Mucosa of rectum (tissue), 2 donors: ENCODE data around the gene TRIM75.
"Not testable (repeated sequence)": the region's sequence is repeated elsewhere in the genome, so short reads cannot be mapped to it uniquely, and the experiment has no call there.

ENCODE experiments used
- H3K27ac ChIP-seq, 2 donors: one replicate each; pipeline ENCODE4 v1.7.0; 2013; ENCODE audit warnings: inconsistent platforms in 2 of 2, low read depth in 2 of 2, low read length in 2 of 2
- H3K27me3 ChIP-seq, 2 donors: one replicate each; pipeline ENCODE4 v1.7.0; 2013; ENCODE audit warnings: low read length in 2 of 2; ENCODE audit not compliant: control insufficient read depth in 2 of 2, insufficient read depth in 2 of 2
- H3K36me3 ChIP-seq, 2 donors: one replicate each; pipeline ENCODE4 v1.7.0; 2013; ENCODE audit warnings: low read length in 2 of 2; ENCODE audit not compliant: control insufficient read depth in 2 of 2, insufficient read depth in 2 of 2
- H3K4me1 ChIP-seq, 2 donors: one replicate each; pipeline ENCODE4 v1.7.0; 2013; ENCODE audit warnings: low read length in 2 of 2, mild to moderate bottlenecking in 1 of 2; ENCODE audit not compliant: control insufficient read depth in 2 of 2, insufficient read depth in 2 of 2
- H3K4me3 ChIP-seq, 2 donors: one replicate each; pipeline ENCODE4 v1.7.0; 2013; ENCODE audit warnings: low read length in 2 of 2
- H3K9ac ChIP-seq, 2 donors: one replicate each; pipeline ENCODE4 v1.7.0; 2013; ENCODE audit warnings: low read length in 2 of 2, low read depth in 1 of 2, mild to moderate bottlenecking in 1 of 2
- H3K9me3 ChIP-seq, 2 donors: one replicate each; pipeline ENCODE4 v1.7.0; 2013; ENCODE audit warnings: low read length in 2 of 2; ENCODE audit not compliant: control insufficient read depth in 2 of 2
- donor health status: healthy.
- donor health status: Normal muscosa, but diverticular disease.

TRIM75 gene

DNA sequence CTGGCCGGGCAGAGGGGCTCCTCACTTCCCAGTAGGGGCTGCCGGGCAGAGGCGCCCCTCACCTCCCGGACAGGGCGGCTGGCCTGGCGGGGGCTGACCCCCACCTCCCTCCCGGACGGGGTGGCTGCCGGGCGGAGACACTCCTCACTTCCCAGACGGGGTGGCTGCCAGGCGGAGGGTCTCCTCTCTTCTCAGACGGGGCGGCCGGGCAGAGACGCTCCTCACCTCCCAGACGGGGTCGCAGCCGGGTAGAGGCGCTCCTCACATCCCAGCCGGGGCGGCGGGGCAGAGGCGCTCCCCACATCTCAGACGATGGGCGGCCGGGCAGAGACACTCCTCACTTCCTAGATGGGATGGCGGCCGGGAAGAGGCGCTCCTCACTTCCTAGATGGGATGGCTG is 33.7 kb upstream of the TRIM75 start:
- not testable (repeated sequence) for H3K4me3 ChIP-seq, H3K27ac ChIP-seq, H3K9ac ChIP-seq, H3K4me1 ChIP-seq, H3K27me3 ChIP-seq, H3K9me3 ChIP-seq, H3K36me3 ChIP-seq

DNA sequence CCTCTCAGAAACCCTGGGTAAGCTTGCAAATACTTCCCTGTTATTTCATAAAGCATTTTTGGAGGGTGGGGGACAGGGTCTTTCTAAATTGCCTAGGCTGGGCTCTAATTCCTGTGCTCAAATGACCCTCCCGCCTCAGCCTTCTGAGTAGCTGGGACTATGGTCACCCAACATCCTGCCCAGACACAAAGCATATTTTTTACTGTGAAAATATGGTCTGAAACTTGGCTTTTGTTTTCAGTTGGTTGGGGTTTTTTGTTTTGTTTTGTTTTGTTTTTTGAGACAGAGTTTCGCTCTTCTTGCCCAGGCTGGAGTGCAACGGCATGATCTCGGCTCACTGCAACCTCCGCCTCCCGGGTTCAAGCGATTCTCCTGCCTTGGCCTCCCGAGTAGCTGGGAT is 27.9 kb upstream of the TRIM75 start:
- not testable (repeated sequence) for H3K4me1 ChIP-seq, H3K36me3 ChIP-seq, H3K9ac ChIP-seq, H3K4me3 ChIP-seq, H3K27ac ChIP-seq, H3K9me3 ChIP-seq, H3K27me3 ChIP-seq

DNA sequence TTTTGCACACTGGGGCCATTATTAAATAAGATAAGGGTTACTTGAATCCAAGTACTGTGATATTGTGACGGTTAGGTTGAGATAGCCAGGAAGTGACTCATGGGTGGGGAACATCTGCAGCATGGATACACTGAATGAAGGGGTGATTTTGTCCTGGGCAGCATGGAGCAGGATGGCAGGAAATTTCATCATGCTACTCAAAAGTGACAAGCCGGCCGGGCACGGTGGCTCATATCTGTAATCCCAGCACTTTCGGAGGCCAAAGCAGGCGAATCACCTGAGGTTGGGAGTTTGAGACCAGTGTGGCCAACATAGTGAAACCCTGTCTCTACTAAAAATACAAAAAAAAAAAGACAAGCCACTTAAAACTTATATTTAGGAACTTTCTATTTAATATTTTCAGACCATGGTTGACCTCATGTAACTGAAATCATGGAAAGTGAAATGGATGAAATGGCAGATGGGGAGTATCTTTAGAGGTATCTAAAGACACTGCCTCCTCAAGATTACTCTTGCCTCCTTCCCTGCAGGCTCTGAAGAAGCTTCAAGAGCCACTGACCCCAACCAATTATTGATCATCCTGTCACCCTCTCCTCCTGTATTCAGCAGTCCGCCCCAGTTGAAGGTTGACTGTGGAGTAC is 25.8 kb upstream of the TRIM75 start:
- H3K4me1 ChIP-seq, result no peaks in the 10 kb centered on the region
- H3K27me3 ChIP-seq, result no peaks in the 10 kb centered on the region
- no peak overlapping the region for H3K27ac ChIP-seq
- H3K9me3 ChIP-seq, result no peaks in the 10 kb centered on the region
- H3K4me3 ChIP-seq, result no peak overlapping the region
- no peaks in the 10 kb centered on the region for H3K36me3 ChIP-seq
- no peak overlapping the region for H3K9ac ChIP-seq

DNA sequence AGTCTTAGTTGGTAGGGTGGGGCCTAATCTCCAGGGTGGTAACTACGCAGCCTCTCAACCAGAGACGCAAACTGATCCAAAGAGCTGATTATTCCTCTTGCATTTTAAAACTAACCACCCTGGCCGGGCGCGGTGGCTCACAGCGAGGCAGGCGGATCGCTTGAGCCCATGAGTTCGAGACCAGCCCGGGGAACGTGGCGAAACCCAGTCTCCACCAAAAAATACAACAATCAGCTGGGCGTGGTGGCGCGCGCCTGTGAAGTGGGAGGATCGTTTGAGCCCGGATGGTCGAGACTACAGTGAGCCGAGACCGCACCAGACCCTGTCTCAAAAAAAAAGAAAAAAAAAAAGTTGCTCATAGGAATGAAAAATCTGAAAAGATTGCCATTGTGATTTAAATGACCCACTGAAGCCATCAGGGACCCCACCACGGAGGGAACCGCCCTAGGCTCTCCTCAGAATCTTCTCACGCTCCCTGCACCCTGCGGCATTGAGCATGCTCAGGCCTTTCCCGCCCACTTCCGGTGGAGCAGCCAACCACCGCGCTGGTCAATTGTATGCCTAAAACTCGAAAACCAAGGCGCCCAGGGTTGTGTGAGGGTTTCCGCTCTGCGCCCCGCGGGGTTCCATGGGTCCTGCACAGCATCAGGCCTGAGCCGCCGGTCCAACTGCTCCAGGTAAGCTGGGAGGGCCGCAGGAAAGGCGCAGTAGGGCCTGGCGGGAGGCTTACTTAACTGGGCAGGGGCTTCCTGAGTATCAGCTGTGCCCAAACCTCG is 22.0 kb upstream of the TRIM75 start, which contains the start of gene TRIM60:
Gene TRIM60, plus strand, starts transcription at position 564 of the 776 bp plus-strand sequence. CDS start 8,074 bp downstream, outside the sequence.
- no peak within 1 kb of the TSS for H3K9ac ChIP-seq
- no peak within 1 kb of the TSS for H3K27ac ChIP-seq
- H3K4me3 ChIP-seq, result no peak within 1 kb of the TSS
- H3K9me3 ChIP-seq, result no peaks in the 10 kb centered on the region
- no peaks in the 10 kb centered on the region for H3K36me3 ChIP-seq
- H3K4me1 ChIP-seq, result no peaks in the 10 kb centered on the region
- H3K27me3 ChIP-seq, result no peaks in the 10 kb centered on the region

DNA sequence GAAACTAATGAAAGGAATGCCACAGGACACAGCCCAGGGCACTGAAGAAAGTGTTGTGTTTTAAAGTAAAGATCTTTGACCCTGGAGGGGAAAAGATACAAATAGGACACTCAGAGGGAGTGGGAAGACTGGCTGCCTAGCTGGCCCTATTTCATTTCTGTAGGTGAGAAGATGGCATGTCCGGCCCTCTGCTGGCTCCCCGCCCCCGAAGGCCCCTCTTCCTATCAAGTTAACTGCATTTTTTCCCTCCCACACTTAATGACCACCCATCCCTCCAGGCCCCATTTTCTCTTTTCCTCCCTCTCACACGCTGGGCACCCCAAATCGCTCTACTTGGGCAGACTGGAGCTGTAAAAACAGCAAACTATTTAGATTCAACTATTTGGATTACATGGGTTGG is 5.5 kb upstream of the TRIM75 start:
- Histone ChIP-seq H3K27me3 (no peaks in the 10 kb centered on the region), H3K4me1 (no peaks in the 10 kb centered on the region), H3K9me3 (no peaks in the 10 kb centered on the region), H3K9ac (no peak overlapping the region), H3K27ac (no peak overlapping the region), H3K36me3 (no peaks in the 10 kb centered on the region), H3K4me3 (no peak overlapping the region)

DNA sequence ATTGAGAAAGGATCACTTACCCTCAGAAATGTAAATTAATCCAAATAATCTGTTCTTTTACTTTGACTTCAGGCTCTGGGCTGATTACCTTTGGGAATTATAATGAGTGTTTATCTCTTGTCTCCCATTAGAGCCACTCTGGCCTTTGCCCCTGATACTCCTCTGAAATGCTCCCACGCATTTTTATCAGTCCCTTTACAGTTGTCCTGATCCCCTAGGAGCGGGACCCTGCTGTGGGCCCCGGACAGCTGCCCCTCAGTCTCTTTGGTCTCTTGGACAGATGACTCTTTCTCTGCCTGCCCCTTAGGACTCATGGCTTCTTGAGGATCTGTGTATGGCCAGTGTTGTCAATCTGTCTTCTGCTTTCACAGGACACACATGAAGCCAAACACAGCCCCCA is 1.0 kb upstream of the TRIM75 start:
- no peaks in the 10 kb centered on the region for H3K36me3 ChIP-seq
- no peak overlapping the region for H3K4me3 ChIP-seq
- no peaks in the 10 kb centered on the region for H3K27me3 ChIP-seq
- H3K27ac ChIP-seq, result no peak overlapping the region
- no peaks in the 10 kb centered on the region for H3K9me3 ChIP-seq
- no peak overlapping the region for H3K9ac ChIP-seq
- H3K4me1 ChIP-seq, result no peaks in the 10 kb centered on the region

DNA sequence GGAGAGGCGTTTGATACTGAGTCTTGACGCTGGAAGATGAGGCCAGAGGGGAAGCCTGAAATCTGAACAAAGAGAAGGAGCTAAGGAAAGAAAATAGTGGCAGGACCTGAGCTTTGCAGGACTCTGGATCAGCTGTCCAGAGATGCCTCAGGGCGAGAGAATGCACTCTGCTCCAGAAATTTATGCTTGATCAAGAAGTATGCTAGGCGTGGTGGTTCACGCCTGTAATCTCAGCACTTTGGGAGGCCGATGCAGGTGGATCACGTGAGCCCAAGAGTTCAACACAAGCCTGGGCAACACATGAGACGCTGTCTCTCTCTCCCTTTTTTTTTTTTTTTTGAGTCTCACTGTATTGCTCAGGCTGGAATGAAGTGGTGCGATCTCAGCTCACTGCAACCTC is 1.9 kb downstream of the TRIM75 start:
- Histone ChIP-seq H3K4me1 (no peaks in the 10 kb centered on the region), H3K27me3 (no peaks in the 10 kb centered on the region), H3K4me3 (no peak overlapping the region), H3K27ac (no peak overlapping the region), H3K36me3 (no peaks in the 10 kb centered on the region), H3K9ac (no peak overlapping the region), H3K9me3 (no peaks in the 10 kb centered on the region)

DNA sequence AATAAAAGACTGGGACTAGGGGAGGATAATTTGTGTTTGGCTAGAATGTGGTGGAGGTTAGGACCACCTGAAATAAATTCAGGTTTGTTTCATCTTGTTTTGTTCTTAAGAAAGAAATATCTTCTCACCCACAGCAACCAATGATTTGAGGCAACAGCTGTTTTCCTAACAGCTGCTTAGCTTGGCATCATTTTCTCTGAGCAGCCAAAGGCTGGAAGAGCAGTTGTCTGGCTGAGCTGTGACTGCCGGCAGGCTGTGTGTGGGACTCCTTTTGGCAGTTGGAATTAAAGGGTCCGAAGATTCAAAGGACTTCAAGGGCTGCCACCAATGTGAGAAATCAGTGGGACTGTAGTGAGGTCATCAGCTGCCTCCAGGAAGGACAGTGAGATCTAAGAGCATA is 5.0 kb downstream of the TRIM75 start:
- Histone ChIP-seq H3K9me3 (no peaks in the 10 kb centered on the region), H3K27me3 (no peaks in the 10 kb centered on the region), H3K4me1 (no peaks in the 10 kb centered on the region), H3K27ac (no peak overlapping the region), H3K36me3 (no peaks in the 10 kb centered on the region), H3K4me3 (no peak overlapping the region), H3K9ac (no peak overlapping the region)

DNA sequence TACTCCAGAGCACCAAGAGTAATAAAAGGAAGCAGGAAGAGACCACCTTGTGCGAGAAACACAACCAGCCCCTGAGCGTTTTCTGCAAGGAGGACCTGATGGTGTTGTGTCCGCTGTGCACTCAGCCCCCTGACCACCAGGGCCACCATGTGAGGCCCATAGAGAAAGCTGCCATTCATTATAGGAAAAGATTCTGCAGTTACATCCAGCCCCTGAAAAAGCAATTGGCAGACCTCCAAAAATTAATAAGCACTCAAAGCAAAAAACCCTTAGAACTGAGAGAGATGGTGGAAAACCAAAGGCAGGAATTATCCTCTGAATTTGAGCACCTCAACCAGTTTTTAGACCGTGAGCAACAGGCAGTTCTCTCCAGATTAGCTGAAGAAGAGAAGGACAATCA is 5.7 kb downstream of the TRIM75 start:
- H3K4me3 ChIP-seq, result no peak overlapping the region
- H3K9ac ChIP-seq, result no peak overlapping the region
- no peaks in the 10 kb centered on the region for H3K36me3 ChIP-seq
- H3K27me3 ChIP-seq, result no peaks in the 10 kb centered on the region
- H3K27ac ChIP-seq, result no peak overlapping the region
- H3K9me3 ChIP-seq, result no peaks in the 10 kb centered on the region
- H3K4me1 ChIP-seq, result no peaks in the 10 kb centered on the region

DNA sequence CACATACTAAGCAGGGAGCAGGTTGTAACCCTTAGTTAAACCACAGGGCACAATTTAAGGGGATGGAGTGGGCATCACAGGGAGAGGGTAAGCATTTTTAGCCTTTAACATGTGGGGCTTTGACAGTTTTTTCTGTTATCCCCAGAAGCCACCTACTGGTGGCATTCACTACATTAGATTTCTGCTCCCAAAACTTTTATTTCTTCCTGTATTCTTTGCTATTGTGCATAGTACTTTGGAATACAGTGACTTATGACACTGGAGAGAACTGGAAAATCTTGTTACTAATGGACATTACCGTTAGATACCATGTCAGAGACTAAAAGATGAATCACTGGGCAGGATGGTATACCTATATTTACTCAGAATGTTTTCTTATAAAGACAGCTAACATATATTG is 7.3 kb downstream of the TRIM75 start:
- Histone ChIP-seq H3K36me3 (no peaks in the 10 kb centered on the region), H3K27me3 (no peaks in the 10 kb centered on the region), H3K9me3 (no peaks in the 10 kb centered on the region), H3K4me3 (no peak overlapping the region), H3K27ac (no peak overlapping the region), H3K9ac (no peak overlapping the region), H3K4me1 (no peaks in the 10 kb centered on the region)
